GM12872 (cell line): ENCODE measurements around the gene ARHGDIB.

Experiments
- TF ChIP-seq, protein P1 (sequence below): IDR thresholded peaks from 3 replicates; pipeline ENCODE4 v1.5.1; 2011; ENCODE audit warnings: low read depth, mild to moderate bottlenecking, low read length, moderate library complexity; ENCODE audit not compliant: insufficient read depth

The ARHGDIB gene

GRCh38 chr12:14956024-14956891 is 5.1 kb downstream of the ARHGDIB start:
- TF ChIP-seq, protein P1, sequence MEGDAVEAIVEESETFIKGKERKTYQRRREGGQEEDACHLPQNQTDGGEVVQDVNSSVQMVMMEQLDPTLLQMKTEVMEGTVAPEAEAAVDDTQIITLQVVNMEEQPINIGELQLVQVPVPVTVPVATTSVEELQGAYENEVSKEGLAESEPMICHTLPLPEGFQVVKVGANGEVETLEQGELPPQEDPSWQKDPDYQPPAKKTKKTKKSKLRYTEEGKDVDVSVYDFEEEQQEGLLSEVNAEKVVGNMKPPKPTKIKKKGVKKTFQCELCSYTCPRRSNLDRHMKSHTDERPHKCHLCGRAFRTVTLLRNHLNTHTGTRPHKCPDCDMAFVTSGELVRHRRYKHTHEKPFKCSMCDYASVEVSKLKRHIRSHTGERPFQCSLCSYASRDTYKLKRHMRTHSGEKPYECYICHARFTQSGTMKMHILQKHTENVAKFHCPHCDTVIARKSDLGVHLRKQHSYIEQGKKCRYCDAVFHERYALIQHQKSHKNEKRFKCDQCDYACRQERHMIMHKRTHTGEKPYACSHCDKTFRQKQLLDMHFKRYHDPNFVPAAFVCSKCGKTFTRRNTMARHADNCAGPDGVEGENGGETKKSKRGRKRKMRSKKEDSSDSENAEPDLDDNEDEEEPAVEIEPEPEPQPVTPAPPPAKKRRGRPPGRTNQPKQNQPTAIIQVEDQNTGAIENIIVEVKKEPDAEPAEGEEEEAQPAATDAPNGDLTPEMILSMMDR = no peak

DNA sequence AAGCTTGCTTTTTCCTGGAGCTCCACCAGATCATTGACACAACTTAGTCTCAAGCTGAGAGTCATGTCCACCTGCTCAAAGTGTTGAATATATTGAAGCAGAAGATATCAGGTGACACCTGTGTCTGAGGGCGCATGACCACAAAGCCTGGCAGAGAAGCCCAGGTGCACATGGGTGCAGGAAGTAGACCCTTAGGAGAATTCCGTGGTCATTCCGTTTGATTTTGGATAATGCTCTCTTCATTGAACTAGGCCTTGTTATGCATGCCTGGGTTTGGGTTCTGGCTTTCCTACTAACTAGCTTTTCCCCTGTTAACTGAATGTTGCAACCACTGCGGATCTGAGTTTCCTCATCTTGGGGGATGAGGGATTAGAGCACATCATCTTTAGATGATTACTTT is 7.1 kb downstream of the ARHGDIB start:
- TF ChIP-seq, protein P1 = no peak

DNA sequence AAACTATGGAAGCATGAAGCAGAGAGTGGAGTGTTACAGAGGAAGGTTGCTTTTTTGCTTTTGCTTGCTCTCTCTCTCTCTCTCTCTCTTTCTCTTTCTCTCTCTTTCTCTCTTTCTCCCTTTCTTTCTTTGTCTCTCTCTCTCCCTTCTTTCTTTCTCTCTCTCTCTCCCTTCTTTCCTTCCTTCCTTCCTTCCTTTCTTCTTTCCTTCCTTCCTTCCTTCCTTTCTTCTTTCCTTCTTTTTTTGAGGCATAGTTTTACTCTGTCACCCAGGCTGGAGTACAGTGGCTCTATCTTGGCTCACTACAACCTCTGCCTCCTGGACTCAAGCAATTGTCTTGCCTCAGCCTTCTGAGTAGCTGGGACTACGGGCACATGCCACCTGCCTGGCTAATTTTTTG is 7.6 kb downstream of the ARHGDIB start:
- TF ChIP-seq, protein P1 = no peak

DNA sequence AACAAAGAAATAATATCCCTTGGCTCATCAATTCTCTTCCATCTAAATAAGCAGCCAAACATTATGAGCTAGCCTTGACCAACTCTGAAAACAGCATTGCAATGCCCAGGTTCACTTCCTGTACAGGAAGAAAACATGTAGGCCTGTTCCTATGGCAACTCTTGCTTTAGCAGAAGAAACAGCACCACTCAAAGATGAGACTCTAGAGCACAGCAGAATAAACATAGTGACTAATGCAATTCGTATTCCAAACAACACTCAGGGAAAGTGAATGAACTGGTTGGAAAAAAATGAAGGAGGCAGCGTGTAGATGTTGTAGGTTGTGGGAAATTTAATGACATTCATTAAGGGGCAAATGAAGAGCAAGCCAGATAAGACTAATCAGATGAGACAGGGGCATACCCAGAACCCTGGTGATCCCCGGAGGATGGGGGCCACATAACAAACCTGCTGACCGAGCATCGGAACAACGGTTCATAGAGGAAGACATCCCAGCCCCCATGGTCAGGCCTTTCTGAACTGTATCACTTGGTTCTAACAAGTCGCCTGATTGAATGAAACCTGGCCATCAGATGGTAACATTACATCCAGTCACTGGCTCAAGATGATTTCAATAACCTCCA is 9.0 kb downstream of the ARHGDIB start:
- TF ChIP-seq, protein P1 = no peak

- TF ChIP-seq, protein P1 = no peak
Measured at GRCh38 chr12:14951851-14952250, 9.6 kb downstream of the ARHGDIB start.

DNA sequence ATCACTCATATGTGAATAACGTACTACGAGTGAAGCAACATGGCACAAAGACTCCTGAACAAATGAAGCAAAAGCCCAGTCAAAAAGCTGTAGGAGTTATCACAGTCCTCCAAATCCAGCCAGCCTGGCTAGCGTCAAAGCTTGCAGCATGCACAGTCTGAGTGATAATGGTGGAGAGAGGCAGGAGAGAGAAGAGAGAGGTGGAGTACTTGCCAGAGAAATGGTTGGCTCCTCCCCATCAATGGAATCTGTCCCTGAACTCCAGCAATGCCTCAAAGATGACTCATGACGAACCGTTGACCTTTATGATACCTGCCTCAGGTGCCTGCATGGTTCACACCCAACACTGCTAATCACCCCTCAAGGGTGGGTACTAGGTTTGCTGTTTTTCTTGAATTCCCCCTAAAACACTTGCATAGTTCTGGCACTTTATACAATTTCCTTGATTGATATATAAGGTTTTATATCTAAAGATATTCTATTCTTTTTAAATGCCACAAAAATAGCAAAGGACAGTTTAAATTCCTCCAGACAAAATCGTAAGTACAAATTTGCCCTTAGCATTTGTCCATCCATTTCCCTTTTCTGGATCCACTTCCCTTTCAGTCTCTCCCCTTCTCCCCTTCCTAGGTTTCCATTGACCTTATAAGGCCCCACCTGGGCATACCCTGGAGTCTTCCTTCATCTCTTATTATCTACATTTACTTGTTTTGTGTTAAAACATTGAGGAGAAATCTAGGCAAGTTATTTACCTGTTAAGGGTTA is 10.2 kb downstream of the ARHGDIB start:
- TF ChIP-seq, protein P1 = no peak

DNA sequence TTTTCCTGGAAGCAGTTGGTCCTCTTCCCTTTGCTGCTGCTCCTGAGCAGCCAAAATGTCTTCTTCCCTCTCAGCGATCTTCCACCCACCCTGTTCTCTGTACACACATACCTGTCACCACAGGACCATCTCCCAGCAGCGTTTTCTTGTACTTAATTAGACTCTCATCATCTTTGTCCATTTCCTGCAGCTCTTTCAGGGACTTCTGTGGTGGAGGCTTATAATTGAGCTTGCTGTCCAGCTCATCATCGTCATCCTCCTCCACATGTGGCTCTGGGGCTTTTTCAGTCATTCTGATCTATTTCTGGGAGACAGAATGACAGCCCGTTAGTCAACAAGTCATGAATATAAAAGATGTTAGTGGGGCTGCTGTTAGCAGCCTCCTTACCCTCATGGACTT is 11.0 kb downstream of the ARHGDIB start:
- TF ChIP-seq, protein P1 = no peak
